NB4 (cell line): ENCODE measurements around the gene C4BPA.

Experiments
- DNase-seq: peaks from one replicate; pipeline ENCODE4 v3.0.0; 2010; ENCODE audit warnings: low read depth
- H3K4me3 ChIP-seq: one replicate; pipeline ENCODE4 v1.5.1; 2011; ENCODE audit warnings: mild to moderate bottlenecking, low read depth, low read length, moderate library complexity
- MYC ChIP-seq: IDR thresholded peaks from 2 replicates; pipeline ENCODE4 v1.6.1; 2011; ENCODE audit warnings: low read depth, low read length
- POLR2A ChIP-seq: IDR thresholded peaks from 2 replicates; pipeline ENCODE4 v1.6.1; 2011; ENCODE audit warnings: mild to moderate bottlenecking; ENCODE audit not compliant: insufficient read length; ENCODE audit errors: extremely low read depth
- TF ChIP-seq, protein P1 (sequence below): IDR thresholded peaks from 2 replicates; pipeline ENCODE4 v1.6.1; 2011; ENCODE audit warnings: low read depth, low read length
- TF ChIP-seq, protein P2 (sequence below): IDR thresholded peaks from one replicate; pipeline ENCODE4 v1.5.1; 2012; ENCODE audit warnings: low read depth, low read length

The C4BPA gene

DNA sequence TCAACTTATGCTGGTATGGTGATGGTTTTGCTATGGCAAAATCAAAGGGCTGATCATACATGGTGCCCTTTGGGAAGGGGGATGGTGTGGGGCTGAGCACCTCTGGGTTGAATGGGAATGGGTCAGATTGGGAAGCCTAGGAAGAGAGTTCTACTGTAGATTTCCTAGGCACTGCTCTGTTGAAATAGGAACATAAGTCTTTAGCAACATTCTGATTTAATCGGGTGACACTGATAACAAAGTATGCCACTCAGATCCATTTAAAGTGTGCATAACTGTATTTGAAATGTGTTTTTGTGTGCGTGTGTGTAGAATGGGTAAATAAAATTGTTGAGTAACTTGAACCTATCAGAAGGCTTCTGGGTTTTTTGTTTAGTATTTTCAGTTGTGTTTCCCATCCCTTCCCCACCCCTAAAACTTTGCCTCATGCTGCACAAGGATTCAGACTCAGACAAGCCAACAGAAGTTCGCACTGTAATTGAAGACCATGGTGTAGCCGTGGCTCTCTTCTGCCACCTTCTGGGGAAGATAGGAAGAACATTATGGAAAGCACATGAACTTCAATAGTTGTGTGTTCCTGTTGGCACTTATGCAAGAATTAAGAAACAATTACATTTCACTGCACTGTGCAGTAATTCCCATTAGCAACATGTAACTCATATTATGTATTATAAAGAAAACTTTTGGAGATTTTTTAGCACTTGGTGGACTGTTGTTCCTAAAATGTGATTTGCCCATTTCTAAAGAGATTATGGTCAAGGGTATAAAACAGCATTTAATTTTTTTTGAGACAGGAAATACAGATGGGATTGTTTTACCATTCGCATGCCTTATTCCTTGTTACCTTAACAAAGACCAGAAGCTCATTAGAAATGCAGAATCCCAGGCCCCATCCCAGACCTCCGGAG is 26.3 kb upstream of the C4BPA start:
- peak; percentile 82 for DNase-seq
- TF ChIP-seq POLR2A (no peak), MYC (peak; percentile 81)
- TF ChIP-seq, protein P1, sequence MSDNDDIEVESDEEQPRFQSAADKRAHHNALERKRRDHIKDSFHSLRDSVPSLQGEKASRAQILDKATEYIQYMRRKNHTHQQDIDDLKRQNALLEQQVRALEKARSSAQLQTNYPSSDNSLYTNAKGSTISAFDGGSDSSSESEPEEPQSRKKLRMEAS: peak; percentile 84
- TF ChIP-seq, protein P2, sequence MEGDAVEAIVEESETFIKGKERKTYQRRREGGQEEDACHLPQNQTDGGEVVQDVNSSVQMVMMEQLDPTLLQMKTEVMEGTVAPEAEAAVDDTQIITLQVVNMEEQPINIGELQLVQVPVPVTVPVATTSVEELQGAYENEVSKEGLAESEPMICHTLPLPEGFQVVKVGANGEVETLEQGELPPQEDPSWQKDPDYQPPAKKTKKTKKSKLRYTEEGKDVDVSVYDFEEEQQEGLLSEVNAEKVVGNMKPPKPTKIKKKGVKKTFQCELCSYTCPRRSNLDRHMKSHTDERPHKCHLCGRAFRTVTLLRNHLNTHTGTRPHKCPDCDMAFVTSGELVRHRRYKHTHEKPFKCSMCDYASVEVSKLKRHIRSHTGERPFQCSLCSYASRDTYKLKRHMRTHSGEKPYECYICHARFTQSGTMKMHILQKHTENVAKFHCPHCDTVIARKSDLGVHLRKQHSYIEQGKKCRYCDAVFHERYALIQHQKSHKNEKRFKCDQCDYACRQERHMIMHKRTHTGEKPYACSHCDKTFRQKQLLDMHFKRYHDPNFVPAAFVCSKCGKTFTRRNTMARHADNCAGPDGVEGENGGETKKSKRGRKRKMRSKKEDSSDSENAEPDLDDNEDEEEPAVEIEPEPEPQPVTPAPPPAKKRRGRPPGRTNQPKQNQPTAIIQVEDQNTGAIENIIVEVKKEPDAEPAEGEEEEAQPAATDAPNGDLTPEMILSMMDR: peak; percentile 78

DNA sequence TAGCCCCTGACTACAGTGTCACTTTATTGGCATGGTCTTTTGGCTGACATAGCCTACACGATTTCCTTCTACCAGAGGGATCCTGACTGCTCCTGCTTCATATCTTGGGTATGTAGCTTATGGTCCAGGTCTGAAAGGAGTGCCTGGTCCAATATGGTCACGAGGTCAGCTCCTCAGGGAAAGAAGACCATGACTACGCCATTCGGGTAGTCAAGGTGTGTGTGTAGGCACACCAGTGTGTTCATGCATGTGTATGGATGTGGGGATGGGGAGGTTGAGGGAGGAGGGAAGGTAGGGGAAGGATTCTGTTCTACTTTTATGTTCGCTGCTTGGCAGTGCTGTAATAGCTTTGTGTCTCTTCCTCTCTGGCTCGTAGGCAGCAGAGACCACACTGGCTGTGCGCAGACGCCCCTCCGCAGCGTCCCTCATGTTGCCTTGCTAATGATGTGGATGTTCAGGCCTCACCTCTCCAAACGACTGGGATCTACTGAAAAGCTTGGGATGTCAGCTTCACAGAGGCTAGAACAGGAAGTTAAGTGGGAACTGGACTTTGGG is 25.4 kb upstream of the C4BPA start:
- TF ChIP-seq MYC: no peak
- TF ChIP-seq, protein P1: no peak
- TF ChIP-seq POLR2A: no peak
- TF ChIP-seq, protein P2: no peak
- no peak overlapping the region for H3K4me3 ChIP-seq
- DNase-seq: no peak

More for the DNA sequence above, 26.3 kb upstream of the C4BPA start:
- H3K4me3 ChIP-seq: no peak overlapping the region

DNA sequence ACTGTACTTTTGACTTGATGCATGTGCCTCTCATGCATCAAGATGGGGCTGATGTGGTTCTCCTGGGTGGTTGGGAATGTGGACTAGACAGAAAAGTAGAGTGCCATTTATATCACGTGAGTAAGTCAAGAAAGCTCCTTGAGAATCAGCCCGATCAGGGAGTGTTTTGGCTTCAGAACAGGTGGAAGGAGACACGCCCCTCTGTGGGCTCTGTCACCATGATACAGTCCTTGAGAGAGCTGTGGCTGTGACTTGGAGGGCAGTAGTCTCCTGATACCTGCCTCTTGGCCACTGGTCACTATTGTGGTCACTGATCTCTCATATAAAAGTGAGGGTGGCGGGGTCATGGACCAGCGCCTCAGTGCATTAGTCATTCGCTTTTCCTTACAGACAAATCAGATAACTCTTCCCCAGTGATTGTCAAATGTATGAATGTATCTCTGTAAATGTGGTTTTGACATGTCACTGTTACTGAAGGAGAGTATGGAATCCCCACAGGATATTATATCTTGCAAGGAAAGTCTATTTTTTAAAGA is 24.3 kb upstream of the C4BPA start:
- no peak for DNase-seq
- no peak overlapping the region for H3K4me3 ChIP-seq
- TF ChIP-seq, protein P2: no peak
- TF ChIP-seq, protein P1: no peak
- TF ChIP-seq POLR2A (no peak), MYC (no peak)

DNA sequence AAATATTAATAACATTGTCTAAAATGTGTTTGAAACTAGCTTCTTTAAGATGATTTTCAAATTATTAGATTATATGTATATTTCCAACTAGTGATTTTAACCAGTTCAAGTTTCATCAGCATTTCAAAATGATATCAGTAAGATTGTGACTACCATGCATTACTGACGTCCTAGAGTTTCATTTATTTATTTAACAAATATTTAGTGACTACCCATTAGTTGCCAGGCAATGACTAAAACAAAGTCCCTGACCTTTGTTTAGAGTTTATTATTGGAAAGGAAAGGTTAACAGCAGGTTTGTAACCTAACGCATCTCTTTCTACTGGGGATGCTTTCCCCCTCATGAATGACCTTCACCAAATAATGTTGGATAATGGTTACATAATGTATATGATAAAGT is 22.9 kb upstream of the C4BPA start:
- no peak overlapping the region for H3K4me3 ChIP-seq
- no peak for DNase-seq
- TF ChIP-seq POLR2A: no peak
- TF ChIP-seq, protein P2: no peak
- TF ChIP-seq, protein P1: no peak
- no peak for TF ChIP-seq MYC

DNA sequence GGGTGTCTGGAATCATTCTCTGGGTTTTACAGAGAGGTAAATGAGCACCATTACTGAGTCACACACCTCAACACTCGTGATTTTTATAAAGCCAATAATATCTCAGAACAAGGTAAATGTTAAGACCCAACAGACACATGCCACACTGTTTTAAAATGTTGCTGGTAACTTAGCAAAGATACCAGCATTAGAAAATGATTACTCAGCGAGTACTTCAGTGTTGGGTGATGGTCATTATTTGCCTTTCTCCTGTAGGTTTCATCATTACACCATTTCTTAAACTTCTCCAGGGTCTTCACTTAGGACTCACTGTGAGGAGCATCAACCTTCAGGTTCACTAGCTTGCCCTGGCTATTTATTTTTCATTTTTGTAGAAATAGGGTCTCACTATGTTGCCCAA is 22.2 kb upstream of the C4BPA start:
- no peak overlapping the region for H3K4me3 ChIP-seq
- TF ChIP-seq, protein P2: no peak
- TF ChIP-seq POLR2A (no peak), MYC (no peak)
- DNase-seq: no peak
